ENCODE measurements around the gene ATP10B. TPM values are rescaled to one million over a fixed set of nuclear protein-coding genes. Genes with fewer than 3 reads are reported as not detected.

The ATP10B gene
- polyA plus RNA-seq, 1 donor (not counting 4 experiments of a cell fraction or from before 2014, with no cell fraction given) = 0.25 TPM

DNA sequence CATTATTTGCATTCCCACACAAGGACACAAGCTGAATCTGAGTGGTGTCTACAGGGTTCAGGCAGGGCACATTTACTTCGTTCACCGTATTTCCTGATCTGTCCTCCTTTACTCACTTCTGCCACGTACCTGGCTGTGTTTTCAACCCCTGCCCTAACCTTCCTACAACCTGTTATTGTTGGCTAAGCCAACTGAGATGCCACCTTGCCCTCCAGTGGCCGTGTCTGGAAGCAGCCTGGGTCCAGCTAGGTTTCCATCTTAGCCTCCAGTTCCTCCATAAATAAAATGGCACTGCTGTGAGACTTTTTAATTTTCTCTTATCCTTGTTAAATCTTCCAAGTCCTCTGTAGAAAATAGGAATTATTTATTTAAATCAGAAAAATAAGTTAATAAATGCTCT is 64.8 kb downstream of the ATP10B start:
- Histone ChIP-seq H3K27ac (ENCODE audit: control insufficient read depth, insufficient read depth, low read length) (no peak overlapping the region), H3K79me2 (ENCODE audit: control insufficient read depth, insufficient read depth, low read length) (no peaks in the 10 kb centered on the region), H3K27me3 (ENCODE audit: control insufficient read depth, extremely low read depth, insufficient read depth, low read length) (no peaks in the 10 kb centered on the region), H3K9ac (ENCODE audit: control insufficient read depth, extremely low read depth, insufficient read depth, low read length) (no peak overlapping the region), H3K9me1 (ENCODE audit: control insufficient read depth, extremely low read depth, insufficient read depth, low read length) (no peaks in the 10 kb centered on the region), H4K20me1 (ENCODE audit: control insufficient read depth, extremely low read depth, insufficient read depth, low read length) (no peaks in the 10 kb centered on the region), H3K4me3 (ENCODE audit: control insufficient read depth in 2 of 3, extremely low read depth in 1 of 3, insufficient read depth in 2 of 3, low read depth in 1 of 3, low read length in 3 of 3) (no peak overlapping the region), H2AFZ (ENCODE audit: control insufficient read depth, low read length) (no peak overlapping the region), H3K36me3 (ENCODE audit: control insufficient read depth in 2 of 2, extremely low read depth in 1 of 2, insufficient read depth in 2 of 2, low read length in 2 of 2) (no peaks in the 10 kb centered on the region), H3K4me1 (ENCODE audit: control insufficient read depth, extremely low read depth, insufficient read depth, low read length) (no peaks in the 10 kb centered on the region), H3K4me2 (ENCODE audit: control insufficient read depth, extremely low read depth, insufficient read depth, low read depth, low read length) (no peak overlapping the region), H3K9me3 (ENCODE audit: control insufficient read depth, low read depth, low read length) (no peaks in the 10 kb centered on the region)
- DNase-seq (ENCODE audit: low read depth, low spot score) (no peak), FAIRE-seq (no peak)
- TF ChIP-seq EZH2 (IDR thresholded peaks at IDR 0.05; ENCODE audit: low read length) = no peak
- TF ChIP-seq, protein P1, sequence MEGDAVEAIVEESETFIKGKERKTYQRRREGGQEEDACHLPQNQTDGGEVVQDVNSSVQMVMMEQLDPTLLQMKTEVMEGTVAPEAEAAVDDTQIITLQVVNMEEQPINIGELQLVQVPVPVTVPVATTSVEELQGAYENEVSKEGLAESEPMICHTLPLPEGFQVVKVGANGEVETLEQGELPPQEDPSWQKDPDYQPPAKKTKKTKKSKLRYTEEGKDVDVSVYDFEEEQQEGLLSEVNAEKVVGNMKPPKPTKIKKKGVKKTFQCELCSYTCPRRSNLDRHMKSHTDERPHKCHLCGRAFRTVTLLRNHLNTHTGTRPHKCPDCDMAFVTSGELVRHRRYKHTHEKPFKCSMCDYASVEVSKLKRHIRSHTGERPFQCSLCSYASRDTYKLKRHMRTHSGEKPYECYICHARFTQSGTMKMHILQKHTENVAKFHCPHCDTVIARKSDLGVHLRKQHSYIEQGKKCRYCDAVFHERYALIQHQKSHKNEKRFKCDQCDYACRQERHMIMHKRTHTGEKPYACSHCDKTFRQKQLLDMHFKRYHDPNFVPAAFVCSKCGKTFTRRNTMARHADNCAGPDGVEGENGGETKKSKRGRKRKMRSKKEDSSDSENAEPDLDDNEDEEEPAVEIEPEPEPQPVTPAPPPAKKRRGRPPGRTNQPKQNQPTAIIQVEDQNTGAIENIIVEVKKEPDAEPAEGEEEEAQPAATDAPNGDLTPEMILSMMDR (optimal IDR thresholded peaks at IDR 0.05 in 1 of 3, IDR thresholded peaks at IDR 0.05 in 1 of 3, conservative IDR thresholded peaks at IDR 0.05 in 1 of 3; ENCODE audit: extremely low read depth in 1 of 3, insufficient read depth in 2 of 3, low read length in 3 of 3) = peak; percentile 33 to 66 (median 59)
- dilution Hi-C loops (cut with MboI; ENCODE audit: extremely low pct_ligation_motif_present, low sequenced_read_pairs) = no loop called here

DNA sequence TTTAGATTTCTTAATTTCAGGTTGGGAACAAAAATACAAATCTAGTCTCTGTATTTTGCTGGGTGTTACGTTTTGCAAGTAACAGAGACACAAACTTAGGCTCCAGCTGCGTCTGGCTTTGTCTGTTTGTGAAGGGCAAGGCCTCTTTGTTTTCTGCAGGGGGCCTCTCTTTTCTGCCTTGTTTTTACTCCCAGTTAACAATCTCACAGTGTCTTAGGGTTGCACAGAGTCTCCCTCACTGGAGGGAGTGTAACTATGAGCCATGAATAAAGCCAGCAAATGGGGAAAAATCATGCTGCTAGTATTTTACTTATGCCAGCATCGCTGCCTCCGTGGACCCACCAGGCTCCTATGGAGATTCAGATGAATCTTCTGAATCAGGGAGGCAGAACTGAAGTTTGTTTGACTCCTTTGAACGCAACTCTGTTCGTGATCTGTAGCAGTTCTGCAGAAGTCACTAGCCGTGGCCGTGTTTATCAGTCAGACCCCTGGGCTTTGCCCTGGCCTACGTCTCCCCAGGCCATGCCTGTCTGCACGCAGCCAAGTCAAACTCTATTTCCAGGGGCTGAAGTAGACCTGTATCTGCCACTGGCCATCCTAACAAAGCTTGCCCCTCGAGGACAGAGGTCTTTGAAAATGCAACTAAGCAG is 77.2 kb downstream of the ATP10B start:
- no peak overlapping the region for H3K4me3 ChIP-seq (ENCODE audit: control insufficient read depth in 2 of 3, extremely low read depth in 1 of 3, insufficient read depth in 2 of 3, low read depth in 1 of 3, low read length in 3 of 3)
- dilution Hi-C loops (cut with MboI; ENCODE audit: extremely low pct_ligation_motif_present, low sequenced_read_pairs) = no loop called here
- H4K20me1 ChIP-seq (ENCODE audit: control insufficient read depth, extremely low read depth, insufficient read depth, low read length) = no peaks in the 10 kb centered on the region
- no peaks in the 10 kb centered on the region for H3K36me3 ChIP-seq (ENCODE audit: control insufficient read depth in 2 of 2, extremely low read depth in 1 of 2, insufficient read depth in 2 of 2, low read length in 2 of 2)
- H3K9me3 ChIP-seq (ENCODE audit: control insufficient read depth, low read depth, low read length) = no peaks in the 10 kb centered on the region
- DNase-seq (ENCODE audit: low read depth, low spot score) = no peak
- H2AFZ ChIP-seq (ENCODE audit: control insufficient read depth, low read length) = no peak overlapping the region
- no peak overlapping the region for H3K4me2 ChIP-seq (ENCODE audit: control insufficient read depth, extremely low read depth, insufficient read depth, low read depth, low read length)
- TF ChIP-seq, protein P1 (optimal IDR thresholded peaks at IDR 0.05 in 1 of 3, IDR thresholded peaks at IDR 0.05 in 1 of 3, conservative IDR thresholded peaks at IDR 0.05 in 1 of 3; ENCODE audit: extremely low read depth in 1 of 3, insufficient read depth in 2 of 3, low read length in 3 of 3) = no peak
- TF ChIP-seq EZH2 (IDR thresholded peaks at IDR 0.05; ENCODE audit: low read length) = no peak
- H3K27me3 ChIP-seq (ENCODE audit: control insufficient read depth, extremely low read depth, insufficient read depth, low read length) = no peaks in the 10 kb centered on the region
- no peak overlapping the region for H3K27ac ChIP-seq (ENCODE audit: control insufficient read depth, insufficient read depth, low read length)
- no peaks in the 10 kb centered on the region for H3K9me1 ChIP-seq (ENCODE audit: control insufficient read depth, extremely low read depth, insufficient read depth, low read length)
- no peak for FAIRE-seq
- H3K79me2 ChIP-seq (ENCODE audit: control insufficient read depth, insufficient read depth, low read length) = no peaks in the 10 kb centered on the region
- H3K9ac ChIP-seq (ENCODE audit: control insufficient read depth, extremely low read depth, insufficient read depth, low read length) = no peak overlapping the region
- H3K4me1 ChIP-seq (ENCODE audit: control insufficient read depth, extremely low read depth, insufficient read depth, low read length) = no peaks in the 10 kb centered on the region

Data from keratinocyte (primary cell).